Measurements from ENCODE around the gene NOTCH2. TPM values are rescaled to one million over a fixed set of nuclear protein-coding genes. Genes with fewer than 3 reads are reported as not detected.
"Not testable (repeated sequence)": the region's sequence is repeated elsewhere in the genome, so short reads cannot be mapped to it uniquely, and the experiment has no call there.

NOTCH2 gene
- total RNA-seq: 20.1 TPM
- long read RNA-seq, partial matches to known transcripts: 0 of 8 reads
- long read RNA-seq, other reads (novel, unspliced or antisense): 8 of 8 reads

DNA sequence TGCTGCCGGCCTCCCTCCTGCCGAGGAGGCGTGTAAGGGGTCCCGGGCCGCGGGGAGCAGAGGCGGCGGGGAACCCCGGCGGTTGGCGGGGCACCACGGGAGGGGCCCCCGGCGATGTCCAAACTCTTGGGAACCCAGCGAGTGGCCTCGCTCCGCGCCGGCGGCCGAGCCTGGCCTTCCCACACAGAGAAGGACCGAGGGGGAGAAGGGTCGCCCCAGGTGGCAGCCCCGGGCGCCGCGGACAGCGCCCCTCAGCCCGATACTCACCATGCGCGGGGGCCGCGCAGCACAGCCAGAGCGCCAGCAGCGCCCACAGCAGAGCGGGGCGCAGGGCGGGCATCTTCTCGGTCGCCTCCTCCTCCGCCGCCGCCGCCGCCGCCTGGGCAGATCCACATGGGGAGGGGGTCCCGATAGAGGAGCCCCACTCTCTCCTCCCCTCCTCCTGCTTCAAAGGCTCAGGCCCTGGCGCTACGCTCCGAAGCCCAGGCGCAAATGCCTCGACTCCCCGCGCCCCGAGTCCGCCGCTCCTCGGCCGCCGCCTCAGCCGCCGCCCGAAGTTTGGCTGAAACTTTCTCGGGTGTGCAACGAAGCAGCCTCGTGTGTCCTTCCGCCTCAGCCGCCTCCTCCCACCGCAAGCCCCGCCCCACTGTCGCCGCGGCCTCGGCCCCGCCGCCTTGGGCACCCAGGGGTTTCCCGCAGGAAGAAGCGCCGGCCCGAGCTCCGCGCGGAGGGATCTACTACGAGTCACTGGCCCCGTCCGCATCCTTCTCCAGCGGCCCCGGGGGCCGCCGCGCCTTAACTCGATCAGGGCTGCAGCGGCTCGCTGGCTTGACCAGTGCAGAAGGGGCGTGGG, at the start of gene NOTCH2:
Gene NOTCH2, minus strand, starts transcription at position 596 of the 853 bp plus-strand sequence. Its CDS starts 256 bp downstream, at position 340.
- ATAC-seq (ENCODE audit: poor library complexity) (peak; percentile 82), DNase-seq (peak; percentile 77)
- intact Hi-C loops (cut with DNase I): not testable (repeated sequence)

DNA sequence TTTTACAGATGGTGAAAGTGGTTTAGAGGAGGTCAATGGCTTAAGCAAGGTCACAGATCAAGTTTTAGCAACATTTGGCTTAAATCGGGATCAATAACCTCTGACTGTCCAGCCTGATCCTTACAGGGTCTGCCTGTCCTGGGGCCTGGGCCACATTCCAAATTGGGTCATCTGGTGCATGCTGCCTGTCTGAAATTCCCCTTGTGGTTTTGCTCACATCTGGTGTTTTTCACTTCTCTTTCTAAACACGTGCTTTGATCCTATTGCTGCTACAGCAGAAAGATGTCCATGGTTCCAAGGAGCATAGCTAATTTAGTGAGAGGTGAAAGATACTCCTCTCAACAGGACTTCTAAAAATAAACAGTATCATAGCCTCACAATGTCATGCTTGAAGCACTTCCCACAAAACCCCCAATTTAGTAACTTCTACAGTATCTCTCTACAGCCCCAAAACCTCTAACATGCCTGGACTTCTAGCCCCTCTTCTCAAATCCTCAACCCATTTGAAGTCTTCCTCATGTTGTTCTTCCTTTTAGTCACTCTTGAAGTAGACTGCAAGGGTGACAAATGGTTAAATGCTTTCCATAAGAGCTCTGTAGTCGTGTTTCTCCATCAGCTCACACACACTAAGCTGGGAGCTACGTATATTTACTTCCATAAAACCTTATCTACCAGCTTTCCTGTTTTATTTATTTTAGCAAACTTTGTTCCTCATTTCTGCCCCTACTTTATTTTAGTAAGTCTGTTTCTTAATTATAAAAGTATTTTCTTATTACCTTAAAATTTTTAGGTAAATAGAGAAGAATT, 48.1 kb upstream of the NOTCH2 start:
- DNase-seq (peak; percentile 52), ATAC-seq (ENCODE audit: poor library complexity) (peak; percentile 81)
- intact Hi-C loops (cut with DNase I): not testable (repeated sequence)

DNA sequence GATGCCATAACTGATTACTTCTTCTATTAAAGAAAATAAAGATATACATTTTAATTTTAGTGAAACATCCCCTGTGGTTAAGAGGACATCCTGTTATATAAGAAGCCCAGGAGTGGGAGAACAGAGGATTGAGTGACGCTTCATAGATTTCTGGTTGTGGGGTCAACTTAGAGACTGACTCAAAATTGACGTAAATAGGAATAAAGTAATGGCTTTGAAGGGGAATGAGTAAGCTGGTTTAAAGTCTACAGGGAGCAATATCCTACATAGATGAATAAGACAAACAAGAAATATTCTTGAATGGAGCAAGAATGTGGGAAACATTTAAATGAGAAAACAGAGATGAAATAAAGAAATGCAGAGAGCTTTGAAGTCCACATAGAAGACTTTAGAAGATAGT, 46.6 kb upstream of the NOTCH2 start:
- intact Hi-C loops (cut with DNase I); DNase-seq; ATAC-seq (ENCODE audit: poor library complexity): not testable (repeated sequence)

DNA sequence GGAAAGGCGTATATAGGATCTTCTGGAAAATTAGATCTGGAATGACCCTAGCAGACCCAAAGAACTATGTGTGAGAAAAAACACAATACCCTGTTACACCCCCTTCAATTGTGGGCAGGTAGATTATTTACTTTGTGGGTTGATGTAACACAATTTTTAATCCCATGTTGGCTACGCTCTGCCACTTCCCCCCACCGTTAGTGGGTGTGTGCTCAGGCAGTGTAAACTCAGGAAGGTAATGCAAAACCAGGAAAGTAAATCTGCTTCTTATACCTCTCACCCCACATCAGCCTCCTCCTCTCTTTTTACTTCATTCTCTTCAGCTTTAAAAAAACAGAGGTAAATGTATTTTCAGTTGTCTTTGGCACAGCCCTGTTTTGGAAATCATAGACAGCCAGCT, 43.7 kb upstream of the NOTCH2 start:
- DNase-seq; intact Hi-C loops (cut with DNase I); ATAC-seq (ENCODE audit: poor library complexity): not testable (repeated sequence)

DNA sequence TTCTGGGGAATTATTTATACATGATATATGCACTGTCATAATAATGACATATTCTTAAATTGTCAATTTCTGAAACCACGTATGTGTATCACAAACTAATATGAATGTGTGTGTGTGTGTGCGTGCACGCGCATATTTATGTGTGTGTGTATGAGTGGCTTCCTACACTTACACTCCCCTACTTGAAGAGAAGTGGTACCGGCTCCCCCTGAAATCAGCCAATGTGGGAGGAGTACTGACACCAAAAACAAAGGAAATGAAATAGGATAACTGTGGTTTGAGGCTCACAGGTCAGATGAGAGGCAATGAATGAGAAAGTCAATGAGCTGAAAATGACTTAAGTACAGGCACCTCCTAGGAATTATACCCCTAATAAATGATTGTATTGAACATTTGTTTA, 42.8 kb upstream of the NOTCH2 start:
- DNase-seq; intact Hi-C loops (cut with DNase I); ATAC-seq (ENCODE audit: poor library complexity): not testable (repeated sequence)

DNA sequence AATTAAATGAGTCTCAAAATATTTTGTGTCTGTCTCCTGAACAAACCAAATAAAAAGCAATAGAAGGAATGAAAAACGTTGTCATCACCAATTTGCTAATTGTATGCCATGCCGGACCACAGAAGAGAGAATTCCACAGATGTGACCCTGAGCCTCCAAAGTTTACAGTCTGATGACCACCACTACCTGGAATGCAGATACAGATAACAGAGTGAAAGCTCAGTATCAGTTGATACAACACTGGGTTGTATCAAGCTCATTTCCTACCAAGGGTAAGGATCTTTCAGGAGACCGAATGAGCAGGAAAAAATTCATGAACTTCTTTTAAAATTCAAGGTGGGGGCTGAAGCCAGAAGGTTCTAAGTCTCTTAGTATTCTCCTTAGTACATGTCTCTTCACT, 42.3 kb upstream of the NOTCH2 start:
- ATAC-seq (ENCODE audit: poor library complexity); DNase-seq; intact Hi-C loops (cut with DNase I): not testable (repeated sequence)

DNA sequence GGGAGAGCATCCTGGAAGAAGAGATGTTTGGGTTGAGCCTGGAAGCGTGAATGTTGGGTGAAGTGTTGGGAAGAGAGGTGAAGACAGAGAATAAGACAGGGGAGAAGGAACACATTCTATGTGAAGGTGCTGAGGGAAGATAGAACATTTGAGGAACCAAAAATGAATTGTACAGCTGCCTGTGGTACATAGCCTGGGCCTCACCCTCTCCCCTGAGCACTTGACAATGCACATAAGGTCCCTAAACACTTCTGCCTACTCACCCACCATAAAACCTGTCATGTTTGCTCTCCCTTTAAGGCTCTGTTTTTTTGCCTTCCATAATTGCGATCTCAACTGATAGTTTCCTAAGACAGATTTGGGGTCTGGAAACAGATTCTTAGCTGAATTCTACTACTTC, 41.5 kb upstream of the NOTCH2 start:
- intact Hi-C loops (cut with DNase I); DNase-seq; ATAC-seq (ENCODE audit: poor library complexity): not testable (repeated sequence)

DNA sequence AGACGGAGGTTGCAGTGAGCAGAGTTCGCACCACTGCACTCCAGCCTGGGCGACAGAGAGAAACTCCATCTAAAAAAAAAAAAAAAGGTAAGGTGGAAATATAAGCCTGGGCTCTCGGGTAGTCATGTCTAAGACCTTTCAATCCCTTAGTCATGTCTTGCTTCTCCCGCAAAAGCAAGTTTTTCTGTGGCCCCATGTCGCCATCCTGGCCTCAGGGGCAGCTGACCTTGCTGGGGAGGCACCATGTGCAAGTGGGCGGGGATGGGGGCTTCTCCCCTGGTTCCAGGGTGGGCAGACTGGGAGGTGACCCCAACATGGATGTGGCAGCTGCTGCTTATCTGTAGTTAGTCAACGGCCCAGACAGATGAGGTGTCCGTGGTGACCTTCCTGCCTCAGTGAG, 40.2 kb upstream of the NOTCH2 start:
- DNase-seq; intact Hi-C loops (cut with DNase I); ATAC-seq (ENCODE audit: poor library complexity): not testable (repeated sequence)

DNA sequence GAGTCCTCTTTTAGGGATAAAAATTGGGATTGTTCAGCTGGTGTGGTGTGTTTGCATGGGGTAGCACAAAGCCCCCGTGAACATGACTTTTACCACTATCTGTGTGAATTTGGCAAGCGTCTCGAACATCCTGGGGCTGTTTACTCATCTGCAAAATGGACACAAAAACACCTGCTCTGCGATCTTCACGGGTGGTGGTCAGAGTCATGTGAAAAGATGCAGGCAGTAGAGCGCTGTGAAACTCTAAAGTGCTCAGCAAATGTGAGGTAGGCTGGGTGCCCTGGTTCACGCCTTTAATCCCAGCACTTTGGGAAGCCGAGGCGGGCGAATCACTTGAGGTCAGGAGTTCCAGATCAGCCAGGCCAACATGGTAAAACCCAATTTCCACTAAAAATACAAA, 39.7 kb upstream of the NOTCH2 start:
- intact Hi-C loops (cut with DNase I); DNase-seq; ATAC-seq (ENCODE audit: poor library complexity): not testable (repeated sequence)

DNA sequence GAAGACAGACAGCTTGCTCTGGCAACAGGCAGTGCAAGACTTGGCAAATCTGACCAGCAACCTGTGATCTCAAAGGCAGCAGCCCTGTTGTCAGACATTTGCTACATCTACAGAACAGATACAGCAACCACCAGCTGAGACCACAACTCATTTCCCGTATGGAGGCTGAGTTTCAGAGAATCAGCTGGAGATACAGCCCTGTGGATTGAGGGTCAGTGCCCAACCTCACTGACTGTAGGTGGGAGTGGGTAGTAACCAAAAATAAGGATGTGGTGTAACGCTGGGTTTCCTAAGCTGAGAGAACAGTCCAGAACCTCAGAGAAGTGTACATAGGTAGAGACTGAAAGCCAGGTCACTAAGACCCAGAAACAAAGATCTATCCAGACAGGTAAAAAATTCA, 35.8 kb upstream of the NOTCH2 start:
- DNase-seq; ATAC-seq (ENCODE audit: poor library complexity); intact Hi-C loops (cut with DNase I): not testable (repeated sequence)

DNA sequence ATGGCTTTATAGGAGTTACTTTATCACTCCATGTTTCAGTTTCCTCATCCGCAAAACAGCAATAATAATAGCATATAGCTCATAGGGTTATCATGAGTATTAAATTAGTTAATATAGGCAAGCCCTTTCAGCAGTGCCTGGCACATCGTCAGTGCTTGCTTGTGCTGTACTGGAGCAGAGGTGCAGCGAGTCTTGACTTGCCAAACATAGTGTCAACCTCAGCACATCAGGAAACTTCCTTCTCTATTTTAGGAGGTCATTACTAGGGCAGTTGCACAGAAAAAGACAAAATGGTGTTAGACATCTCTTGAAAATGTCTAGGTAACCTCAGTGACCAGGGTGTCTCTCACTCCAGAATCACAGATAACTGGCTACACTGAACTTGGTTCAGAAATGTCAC, 34.3 kb upstream of the NOTCH2 start:
- intact Hi-C loops (cut with DNase I): not testable (repeated sequence)
- ATAC-seq (ENCODE audit: poor library complexity): peak; percentile 54

DNA sequence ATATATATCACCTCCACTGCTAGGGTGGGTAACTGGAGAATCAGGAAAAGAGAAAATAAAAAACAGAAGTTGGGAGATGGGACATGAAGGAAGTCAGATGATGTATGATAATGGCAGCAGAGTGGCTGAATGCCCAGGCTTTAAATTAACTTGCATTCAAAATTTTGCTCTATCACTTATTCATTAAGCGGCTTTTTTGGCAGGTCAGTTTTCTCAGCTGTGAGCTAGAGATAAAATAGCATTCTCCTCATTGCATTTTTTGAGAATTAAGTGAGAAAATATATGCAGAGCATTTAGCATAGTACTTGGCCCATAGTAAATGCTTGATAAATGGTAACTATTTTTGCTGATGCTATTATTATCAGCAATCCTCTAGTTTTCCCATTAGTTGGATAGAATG, 32.1 kb upstream of the NOTCH2 start:
- ATAC-seq (ENCODE audit: poor library complexity); DNase-seq; intact Hi-C loops (cut with DNase I): not testable (repeated sequence)

More for the DNA sequence above, 34.3 kb upstream of the NOTCH2 start:
- not testable (repeated sequence) for DNase-seq

DNA sequence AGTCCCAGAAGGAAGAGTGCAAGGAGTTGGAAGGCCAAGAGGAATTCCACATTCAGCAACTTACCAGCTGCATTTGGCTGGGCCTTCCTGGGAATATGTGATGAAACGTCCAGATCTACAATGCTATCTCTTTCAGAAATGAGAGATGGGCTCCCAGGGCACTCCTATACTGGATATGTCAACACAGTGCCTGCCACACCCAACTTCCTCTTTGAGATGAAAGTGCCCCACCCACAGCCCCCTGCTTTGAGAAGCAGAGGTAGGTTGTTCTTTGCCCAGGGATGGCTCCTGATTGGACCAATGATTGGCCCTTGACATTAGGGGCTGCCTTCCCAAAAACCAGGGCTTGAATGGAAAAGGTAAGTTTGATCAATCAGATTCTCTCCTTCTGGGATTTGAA, 31.1 kb upstream of the NOTCH2 start:
- intact Hi-C loops (cut with DNase I); DNase-seq: not testable (repeated sequence)
- peak; percentile 44 for ATAC-seq (ENCODE audit: poor library complexity)

DNA sequence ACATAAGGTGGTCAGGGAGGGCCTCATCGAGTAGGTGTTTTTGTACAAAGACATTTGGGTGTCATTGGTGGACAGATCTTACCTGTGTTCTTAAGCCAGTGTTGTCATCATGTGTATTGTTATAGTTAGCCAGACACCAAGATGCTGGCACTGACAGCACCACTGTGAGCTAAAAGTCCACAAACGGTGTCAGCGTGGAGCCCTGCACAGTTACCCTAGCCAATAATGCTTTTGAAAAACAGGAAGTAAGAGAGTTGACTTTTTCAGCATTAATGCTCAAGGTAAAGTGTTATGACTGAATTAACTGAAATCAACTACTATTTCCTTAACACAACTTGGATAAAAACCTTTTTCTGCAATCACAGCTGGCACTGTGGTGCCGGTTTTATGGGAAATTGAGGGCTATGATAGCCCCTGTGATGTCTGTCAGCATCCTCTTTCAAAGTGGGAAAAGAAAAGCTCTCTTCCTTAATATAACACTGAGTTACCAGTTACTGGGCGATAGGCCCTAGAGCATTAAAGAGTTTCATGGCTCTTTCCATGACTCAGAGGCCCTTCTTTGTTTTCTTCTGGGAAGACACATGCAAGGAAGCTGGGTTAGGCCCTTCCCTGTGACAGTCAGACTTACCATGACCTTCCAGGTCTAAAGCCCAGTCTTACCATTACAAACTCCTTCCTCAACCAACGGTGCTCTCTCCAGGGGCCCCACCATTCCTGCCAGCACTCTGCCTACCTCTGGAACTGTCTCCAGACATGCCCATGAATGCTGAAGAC, 29.7 kb upstream of the NOTCH2 start:
- ATAC-seq (ENCODE audit: poor library complexity); DNase-seq; intact Hi-C loops (cut with DNase I): not testable (repeated sequence)

DNA sequence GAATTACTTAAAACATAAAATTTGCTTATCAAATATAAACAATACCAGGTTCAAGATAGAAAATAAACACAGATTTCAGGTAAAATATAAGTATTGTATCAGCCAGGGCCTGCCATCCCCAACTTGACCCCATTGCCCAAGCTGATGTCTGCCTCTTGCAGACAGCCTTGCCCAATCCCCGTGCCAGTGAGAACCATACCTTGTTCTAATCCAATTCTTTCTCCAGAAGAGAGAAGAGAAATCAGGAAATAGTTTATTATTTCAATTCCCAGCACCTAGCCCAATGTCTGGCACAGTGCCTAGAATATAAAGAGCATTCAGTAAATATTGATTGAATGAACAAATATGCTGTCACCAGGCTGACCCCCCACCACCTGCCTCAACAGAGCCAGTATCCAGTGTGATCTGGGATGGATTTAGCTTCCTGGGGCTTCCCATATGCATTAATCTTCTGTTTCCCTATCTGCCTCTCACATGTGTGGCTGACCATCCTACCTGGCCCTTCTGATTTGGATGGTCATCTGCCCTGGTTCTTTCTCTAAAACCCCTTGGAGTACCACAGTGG, 27.6 kb upstream of the NOTCH2 start:
- intact Hi-C loops (cut with DNase I); ATAC-seq (ENCODE audit: poor library complexity); DNase-seq: not testable (repeated sequence)

DNA sequence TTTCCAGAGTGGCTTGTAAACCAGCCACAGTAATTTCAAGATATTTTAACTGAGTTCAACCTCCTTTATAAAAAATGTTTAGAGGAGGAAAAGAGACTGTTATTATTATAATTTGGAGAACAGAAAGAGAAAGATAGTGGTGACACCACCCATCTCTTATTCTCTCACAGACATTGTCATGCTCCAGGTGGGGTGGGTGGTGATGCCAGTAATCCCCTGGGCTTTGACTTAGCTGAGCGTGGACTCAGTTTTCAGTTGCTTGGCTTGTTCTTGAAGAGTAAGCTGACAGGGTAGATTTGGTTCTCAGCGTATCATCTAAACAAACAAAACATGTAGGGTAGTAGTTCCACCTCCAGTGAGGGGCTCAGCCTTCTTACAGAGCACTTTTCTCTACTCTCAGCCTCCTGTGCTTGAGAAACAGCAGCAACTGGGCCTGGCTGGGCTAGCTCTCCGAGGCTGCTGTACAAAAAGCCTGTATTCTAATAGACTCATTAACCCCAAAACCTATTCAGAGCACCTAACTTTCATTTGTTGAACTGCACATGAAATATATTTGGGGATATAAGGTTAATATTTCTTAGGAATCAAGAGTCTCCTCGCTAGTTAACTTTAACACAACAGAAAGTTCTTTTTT, 24.2 kb upstream of the NOTCH2 start:
- DNase-seq; ATAC-seq (ENCODE audit: poor library complexity); intact Hi-C loops (cut with DNase I): not testable (repeated sequence)
